Endothelial cell of umbilical vein (primary cell): ENCODE measurements around the gene GOLGA6A. TPM values are rescaled to one million over a fixed set of nuclear protein-coding genes. Genes with fewer than 3 reads are reported as not detected.

Experiments
- BruUV-seq: library from RNA; stranded (reverse); fragments of 400-500 nt; replicated peaks from 2 replicates; lab custom pipeline; 2021; lab: Mats Ljungman, UMichigan
- CTCF ChIA-PET: fragments of 300-600, 350-600 bp; sonication (Branson Sonifier 250); formaldehyde crosslinking; loops from one replicate; lab custom pipeline; 2021; ENCODE audit warnings: antibody characterized with exemption, inconsistent platforms; lab: Charles Lee
- POLR2A ChIA-PET: fragments of 300-600, 350-600 bp; sonication (Branson Sonifier 250); formaldehyde crosslinking; loops from one replicate; lab custom pipeline; 2021; ENCODE audit warnings: antibody characterized with exemption, inconsistent platforms; lab: Charles Lee
- DNase-seq: peaks from one replicate; pipeline ENCODE4 v3.0.0-alpha.2; 2011; ENCODE audit warnings: low read depth, low spot score
- FAIRE-seq: peaks from 2 replicates; lab custom pipeline; 2011; peaks lifted over from hg19 to GRCh38; lab: Jason Lieb, UNC
- H2AFZ ChIP-seq: 2 replicates; pipeline ENCODE4 v1.6.0; 2012; ENCODE audit warnings: low read depth, low read length, control low read depth, inconsistent platforms
- H3K27ac ChIP-seq: 2 replicates; pipeline ENCODE4 v1.5.1; 2011; ENCODE audit warnings: low read depth, mild to moderate bottlenecking, control low read depth, low read length, moderate library complexity; ENCODE audit not compliant: insufficient read depth
- H3K27me3 ChIP-seq, 2 experiments: 2 replicates each; pipeline versions ENCODE4 v1.6.0 to v1.6.1; 2011; ENCODE audit warnings: low read length in 2 of 2, mixed read lengths in 1 of 2; ENCODE audit not compliant: control insufficient read depth in 2 of 2, insufficient read depth in 2 of 2
- H3K36me3 ChIP-seq, 2 experiments: 2 replicates in 1 of 2; 3 replicates in 1 of 2; pipeline ENCODE4 v1.5.1; 2011; ENCODE audit warnings: low read length in 2 of 2, mild to moderate bottlenecking in 1 of 2, moderate library complexity in 1 of 2; ENCODE audit not compliant: control insufficient read depth in 2 of 2, insufficient read depth in 2 of 2; ENCODE audit errors: extremely low read depth in 1 of 2
- H3K4me1 ChIP-seq: 3 replicates; pipeline ENCODE4 v1.5.1; 2011; ENCODE audit warnings: mild to moderate bottlenecking, low read length; ENCODE audit not compliant: control insufficient read depth, insufficient read depth; ENCODE audit errors: extremely low read depth
- H3K4me2 ChIP-seq: 2 replicates; pipeline ENCODE4 v1.6.1; 2011; ENCODE audit warnings: low read length, control low read depth, mixed read lengths; ENCODE audit not compliant: insufficient read depth
- H3K4me3 ChIP-seq, 3 experiments: fragments of 200-600 bp in 1 of 3; sonication (generic), shearing (Covaris generic) in 1 of 3; replicated peaks in 1 of 3; 2 replicates each; pipeline ENCODE4 v1.5.1; 2011 to 2016; ENCODE audit warnings: control low read depth in 3 of 3, low read length in 3 of 3, mild to moderate bottlenecking in 2 of 3, inconsistent platforms in 1 of 3, low read depth in 1 of 3, moderate library complexity in 1 of 3; ENCODE audit not compliant: insufficient read depth in 1 of 3
- H3K79me2 ChIP-seq: 2 replicates; pipeline ENCODE4 v1.6.0; 2012; ENCODE audit warnings: low read length, inconsistent platforms; ENCODE audit not compliant: control insufficient read depth, insufficient read depth
- H3K9ac ChIP-seq: replicated peaks from 2 replicates; pipeline ENCODE3; 2011; ENCODE audit warnings: low read length, control low read depth; ENCODE audit not compliant: insufficient read depth; ENCODE audit errors: extremely low read depth
- H3K9me1 ChIP-seq: replicated peaks from 3 replicates; pipeline ENCODE4 v1.6.0; 2011; ENCODE audit warnings: mild to moderate bottlenecking, low read length; ENCODE audit not compliant: control insufficient read depth, insufficient read depth; ENCODE audit errors: extremely low read depth
- H3K9me3 ChIP-seq: replicated peaks from 2 replicates; pipeline ENCODE4 v1.5.1; 2012; ENCODE audit warnings: low read length, inconsistent platforms; ENCODE audit not compliant: control insufficient read depth, insufficient read depth
- H4K20me1 ChIP-seq: replicated peaks from 2 replicates; pipeline ENCODE3; 2011; ENCODE audit warnings: mild to moderate bottlenecking, low read length; ENCODE audit not compliant: control insufficient read depth, insufficient read depth; ENCODE audit errors: extremely low read depth
- CTCF ChIP-seq, 2 donors: IDR thresholded peaks; 1 replicate in 1 of 2; 2 replicates in 1 of 2; pipeline ENCODE4 v1.5.1; 2011; ENCODE audit warnings: low read length in 2 of 2, mild to moderate bottlenecking in 2 of 2, moderate library complexity in 2 of 2, control low read depth in 1 of 2, inconsistent platforms in 1 of 2, low read depth in 1 of 2; ENCODE audit not compliant: insufficient read depth in 1 of 2; ENCODE audit errors: extremely low read depth in 1 of 2
- EZH2 ChIP-seq: IDR thresholded peaks from 2 replicates; pipeline ENCODE4 v1.6.1; 2012; ENCODE audit warnings: borderline replicate concordance, low read depth, mild to moderate bottlenecking, moderate library complexity, low read length, inconsistent platforms; ENCODE audit not compliant: severe bottlenecking
- FOS ChIP-seq: IDR thresholded peaks from 2 replicates; pipeline ENCODE4 v1.6.1; 2011; ENCODE audit warnings: mild to moderate bottlenecking, low read length, moderate library complexity, borderline replicate concordance; ENCODE audit not compliant: insufficient read depth
- GATA2 ChIP-seq: IDR thresholded peaks from 2 replicates; pipeline ENCODE4 v1.7.0; 2011; ENCODE audit warnings: low read depth, mild to moderate bottlenecking, moderate library complexity, mixed read lengths, low read length; ENCODE audit not compliant: insufficient read length, insufficient read depth
- JUN ChIP-seq: IDR thresholded peaks from 2 replicates; pipeline ENCODE4 v1.6.1; 2011; ENCODE audit warnings: borderline replicate concordance, low read depth; ENCODE audit not compliant: insufficient read length, insufficient read depth
- MAX ChIP-seq: IDR thresholded peaks from 2 replicates; pipeline ENCODE4 v1.6.1; 2011; ENCODE audit not compliant: insufficient read depth, insufficient read length
- MYC ChIP-seq: IDR thresholded peaks from one replicate; pipeline ENCODE4 v1.6.1; 2011; ENCODE audit warnings: mild to moderate bottlenecking, low read depth, low read length
- POLR2A ChIP-seq: IDR thresholded peaks from 2 replicates; pipeline ENCODE4 v1.6.1; 2012; ENCODE audit warnings: low read depth, mild to moderate bottlenecking, control low read depth, low read length
- POLR2AphosphoS5 ChIP-seq: IDR thresholded peaks from 2 replicates; pipeline ENCODE4 v1.6.1; 2012; ENCODE audit warnings: low read depth, mild to moderate bottlenecking, control low read depth, low read length, moderate library complexity; ENCODE audit not compliant: insufficient read depth
- dilution Hi-C: fragments of 300-500 bp; cut with MboI; formaldehyde crosslinking; loops from one replicate; pipeline ENCODE4 v1.15.0; 2019; ENCODE audit warnings: low sequenced_read_pairs; ENCODE audit not compliant: extremely low pct_ligation_motif_present
- intact Hi-C: fragments of 100-400 bp; cut with micrococcal nuclease; formaldehyde crosslinking; loops from one replicate; pipeline ENCODE4 v1.10.0; 2022
- polyA plus RNA-seq, 4 experiments: library from polyadenylated mRNA; depleted of rRNA in 3 of 4; stranded (reverse) in 3 of 4; unstranded in 1 of 4; fragments of >200 nt; gene quantifications; 2 replicates each; pipeline versions ENCODE4 v1.2.1 to v1.2.3, GENCODE V29; 2011 to 2012; ENCODE audit warnings: missing spikeins in 1 of 4
- total RNA-seq: library from RNA; stranded (reverse); gene quantifications from 2 replicates; pipeline ENCODE4 v1.2.3, GENCODE V29; 2021

The GOLGA6A gene
- total and polyA plus RNA-seq, 2 donors (not counting 3 experiments of a cell fraction or from before 2014, with no cell fraction given): not detected

- no peak overlapping the region for H2AFZ ChIP-seq
- ChIA-PET POLR2A (no interaction called here), CTCF (interaction anchor here (1.2 to 3.9 kb wide), 4 partner anchors 16 to 199 kb away, joined by 3 to 15 read pairs (median 8); no protein-coding TSS in a partner anchor)
- no peak overlapping the region for H3K4me3 ChIP-seq
- no peak overlapping the region for H3K27ac ChIP-seq
- no peak for DNase-seq
- H3K4me1 ChIP-seq: peaks cover 4% of the 10 kb centered on the region
- H3K9ac ChIP-seq: no peak overlapping the region
- no peaks in the 10 kb centered on the region for H3K9me3 ChIP-seq
- FAIRE-seq: no peak
- no peaks in the 10 kb centered on the region for H3K79me2 ChIP-seq
- H3K4me2 ChIP-seq: no peak overlapping the region
- H4K20me1 ChIP-seq: no peaks in the 10 kb centered on the region
- H3K27me3 ChIP-seq: peaks cover 31 to 38% of the 10 kb centered on the region in 2 experiments
- no peaks in the 10 kb centered on the region for H3K36me3 ChIP-seq
- no peak for TF ChIP-seq MAX
- no peak for TF ChIP-seq CTCF (IDR thresholded peaks at IDR 0.05; ENCODE audit: extremely low read depth in 1 of 2, insufficient read depth in 1 of 2, low read depth in 1 of 2, low read length in 2 of 2)
- TF ChIP-seq GATA2: no peak
- TF ChIP-seq POLR2A: no peak
- no peak for TF ChIP-seq FOS
- TF ChIP-seq MYC: no peak
- TF ChIP-seq JUN: no peak
- no peak for TF ChIP-seq POLR2AphosphoS5
- TF ChIP-seq EZH2: no peak
- intact Hi-C loops: no loop called here
- no peaks in the 10 kb centered on the region for H3K9me1 ChIP-seq
- BruUV-seq: no TSS peak
- dilution Hi-C loops: no loop called here
These were observed 41.3 kb upstream of the GOLGA6A start for GRCh38 chr15:74123658-74124057.
